Common myeloid progenitor, CD34-positive (primary cell): Measurements from ENCODE around the gene FGF1.

Experiments
- CTCF ChIA-PET: fragments of 350-600 bp; sonication (Branson Sonifier 250); formaldehyde crosslinking; loops from one replicate; lab custom pipeline; 2021; ENCODE audit warnings: antibody characterized with exemption; lab: Charles Lee
- POLR2A ChIA-PET: fragments of 350-600 bp; sonication (Branson Sonifier 250); formaldehyde crosslinking; loops from one replicate; lab custom pipeline; 2021; ENCODE audit warnings: antibody characterized with exemption; lab: Charles Lee
- DNase-seq, 3 donors: peaks; one replicate each; pipeline versions ENCODE4 v3.0.0 to v3.0.0-alpha.2; 2013
- H3K27ac ChIP-seq, 2 experiments: 1 replicate in 1 of 2; 2 replicates in 1 of 2; pipeline ENCODE4 v1.7.0; 2013; ENCODE audit warnings: inconsistent platforms in 2 of 2, low read length in 2 of 2, mild to moderate bottlenecking in 2 of 2, low read depth in 1 of 2, moderate library complexity in 1 of 2; ENCODE audit not compliant: severe bottlenecking in 2 of 2, insufficient read depth in 1 of 2, poor library complexity in 1 of 2
- H3K27me3 ChIP-seq, 5 experiments: replicated peaks in 2 of 5; 1 replicate in 3 of 5; 2 replicates in 2 of 5; pipeline versions ENCODE4 v1.6.1 to v1.7.0; 2013; ENCODE audit warnings: low read length in 4 of 5, mild to moderate bottlenecking in 2 of 5, moderate library complexity in 2 of 5, inconsistent platforms in 1 of 5; ENCODE audit not compliant: insufficient read depth in 5 of 5, control insufficient read depth in 4 of 5
- H3K36me3 ChIP-seq, 4 experiments: 1 replicate in 2 of 4; 2 replicates in 2 of 4; pipeline versions ENCODE4 v1.6.1 to v1.7.0; 2013; ENCODE audit warnings: low read length in 3 of 4, control low read depth in 1 of 4, mild to moderate bottlenecking in 1 of 4; ENCODE audit not compliant: control insufficient read depth in 4 of 4, insufficient read depth in 4 of 4
- H3K4me1 ChIP-seq, 4 experiments: 1 replicate in 3 of 4; 2 replicates in 1 of 4; pipeline versions ENCODE4 v1.6.1 to v1.7.1; 2013; ENCODE audit warnings: low read length in 3 of 4, mild to moderate bottlenecking in 3 of 4, control low read depth in 1 of 4, inconsistent platforms in 1 of 4, moderate library complexity in 1 of 4; ENCODE audit not compliant: control insufficient read depth in 4 of 4, insufficient read depth in 4 of 4; ENCODE audit errors: control extremely low read depth in 1 of 4
- H3K4me3 ChIP-seq, 7 experiments: 1 replicate in 4 of 7; 2 replicates in 3 of 7; pipeline versions ENCODE4 v1.5.1 to v1.7.0; 2013; ENCODE audit warnings: mild to moderate bottlenecking in 7 of 7, low read length in 6 of 7, moderate library complexity in 6 of 7, inconsistent platforms in 2 of 7, low read depth in 2 of 7, control low read depth in 1 of 7; ENCODE audit not compliant: insufficient read depth in 4 of 7, control insufficient read depth in 1 of 7; ENCODE audit errors: extremely low read depth in 1 of 7
- H3K9me3 ChIP-seq, 5 experiments: 1 replicate in 4 of 5; 2 replicates in 1 of 5; pipeline versions ENCODE4 v1.6.1 to v1.7.1; 2013; ENCODE audit warnings: low read length in 4 of 5, mild to moderate bottlenecking in 2 of 5, inconsistent platforms in 1 of 5, low read depth in 1 of 5, moderate library complexity in 1 of 5; ENCODE audit not compliant: control insufficient read depth in 4 of 5, insufficient read depth in 2 of 5; ENCODE audit errors: control extremely low read depth in 1 of 5
- WGBS: methylation state at CpG from one replicate; pipeline ENCODE4 v1.1.5; 2013; ENCODE audit not compliant: insufficient coverage; 5-methylcytosine and 5-hydroxymethylcytosine counted together

Gene FGF1

GRCh38 chr5:142619815-142620214, 66.1 kb downstream of the FGF1 start:
- H3K27me3 ChIP-seq, result no peaks in the 10 kb centered on the region
- ChIA-PET POLR2A (no interaction called here), CTCF (no interaction called here)
- 97% methylated on average over 4 of the region's 11 CpGs for WGBS
- no peak for DNase-seq
- no peaks in the 10 kb centered on the region for H3K9me3 ChIP-seq
- no peaks in the 10 kb centered on the region for H3K4me1 ChIP-seq
- H3K4me3 ChIP-seq, result no peak overlapping the region
- no peak overlapping the region for H3K27ac ChIP-seq
- H3K36me3 ChIP-seq, result no peaks in the 10 kb centered on the region

DNA sequence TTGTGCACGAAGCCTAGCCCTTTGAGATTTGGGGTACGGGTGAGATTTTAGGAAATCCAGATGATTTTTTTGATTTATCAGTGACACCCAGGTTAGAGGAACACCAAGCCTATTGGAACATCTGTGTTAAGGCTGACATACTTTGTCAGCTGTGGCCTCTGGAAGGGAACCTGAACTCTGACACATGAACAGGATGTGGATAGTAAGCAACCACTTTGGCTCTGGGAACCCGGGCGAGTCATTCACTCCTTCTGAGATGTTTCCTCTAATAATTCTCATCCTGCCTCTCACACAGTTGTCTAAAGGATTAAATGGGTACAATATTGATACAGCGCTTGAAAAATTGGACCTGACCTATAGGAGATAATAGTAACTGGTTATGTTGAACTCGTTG, 67.8 kb downstream of the FGF1 start:
- 76% methylated on average over 4 of the region's 6 CpGs for WGBS
- POLR2A ChIA-PET, result no interaction called here
- Histone ChIP-seq H3K27me3 (no peaks in the 10 kb centered on the region), H3K4me1 (no peaks in the 10 kb centered on the region), H3K36me3 (no peaks in the 10 kb centered on the region), H3K27ac (no peak overlapping the region), H3K9me3 (no peaks in the 10 kb centered on the region), H3K4me3 (no peak overlapping the region)
- CTCF ChIA-PET, result interaction anchor here (1.5 kb wide), 1 partner anchor 9 kb away, joined by 6 read pairs; no protein-coding TSS in a partner anchor
- peak in 2 of 3 donors; percentile 38 to 47 for DNase-seq

DNA sequence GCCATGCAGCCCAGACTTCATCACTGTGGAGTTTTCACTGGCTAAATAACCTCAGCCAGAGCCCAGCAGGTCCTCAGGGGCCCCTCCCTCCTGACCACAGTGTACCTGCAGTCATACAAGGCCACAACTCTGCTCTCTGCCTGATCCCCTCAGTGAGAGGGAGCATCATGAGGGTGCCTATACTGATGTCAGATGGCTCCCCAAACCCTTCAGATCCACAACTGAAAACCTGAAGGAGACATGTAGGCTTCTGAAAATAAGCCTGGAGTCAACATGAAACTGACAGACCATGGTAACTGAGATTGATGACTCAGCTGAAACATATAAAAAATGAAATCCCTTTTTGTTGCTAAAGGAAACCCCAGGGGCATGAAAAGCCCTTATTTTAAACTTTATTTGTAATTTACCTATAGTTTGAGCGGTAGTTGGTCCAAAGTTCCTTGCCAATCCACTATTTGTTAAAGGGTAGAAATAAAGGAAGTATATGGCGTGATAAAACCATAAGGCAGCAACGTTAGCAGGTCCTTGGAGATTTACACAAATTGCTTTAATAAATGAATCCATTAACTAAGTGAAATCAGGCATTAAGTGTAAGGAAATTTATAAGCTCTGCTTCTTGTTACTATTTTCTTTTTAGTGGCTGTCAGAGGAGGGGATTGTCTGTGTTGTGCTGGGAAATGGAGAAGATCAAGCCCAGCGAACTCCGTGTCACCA, 68.3 kb downstream of the FGF1 start:
- H3K4me3 ChIP-seq, result no peak overlapping the region
- H3K27ac ChIP-seq, result no peak overlapping the region
- H3K4me1 ChIP-seq, result no peaks in the 10 kb centered on the region
- 96% methylated on average over 3 of the region's 5 CpGs for WGBS
- CTCF ChIA-PET, result interaction anchor here (1.5 kb wide), 1 partner anchor 9 kb away, joined by 6 read pairs; no protein-coding TSS in a partner anchor
- no peaks in the 10 kb centered on the region for H3K36me3 ChIP-seq
- H3K27me3 ChIP-seq, result peaks cover 0 to 3% (median 0%) of the 10 kb centered on the region in 5 experiments
- H3K9me3 ChIP-seq, result no peaks in the 10 kb centered on the region
- peak in 1 of 3 donors; percentile 12 for DNase-seq
- POLR2A ChIA-PET, result no interaction called here

- Histone ChIP-seq H3K27ac (no peak overlapping the region), H3K27me3 (peaks cover 0 to 7% (median 0%) of the 10 kb centered on the region in 5 experiments), H3K4me1 (no peaks in the 10 kb centered on the region), H3K36me3 (no peaks in the 10 kb centered on the region), H3K9me3 (no peaks in the 10 kb centered on the region), H3K4me3 (no peak overlapping the region)
- DNase-seq, result no peak
- ChIA-PET CTCF (no interaction called here), POLR2A (no interaction called here)
- 100% methylated on average over 2 of the region's 2 CpGs for WGBS
These were observed 69.9 kb downstream of the FGF1 start for GRCh38 chr5:142615948-142616347.

GRCh38 chr5:142614054-142614453, 71.8 kb downstream of the FGF1 start:
- Histone ChIP-seq H3K27me3 (peaks cover 0 to 7% (median 0%) of the 10 kb centered on the region in 5 experiments), H3K4me3 (no peak overlapping the region), H3K9me3 (no peaks in the 10 kb centered on the region), H3K4me1 (no peaks in the 10 kb centered on the region), H3K36me3 (no peaks in the 10 kb centered on the region), H3K27ac (no peak overlapping the region)
- CTCF ChIA-PET, result interaction anchor here (1.1 to 1.4 kb wide), 2 partner anchors 9 to 85 kb away, joined by 4 to 6 read pairs; no protein-coding TSS in a partner anchor
- POLR2A ChIA-PET, result no interaction called here
- no peak for DNase-seq
- 93% methylated on average over 6 of the region's 7 CpGs for WGBS

DNA sequence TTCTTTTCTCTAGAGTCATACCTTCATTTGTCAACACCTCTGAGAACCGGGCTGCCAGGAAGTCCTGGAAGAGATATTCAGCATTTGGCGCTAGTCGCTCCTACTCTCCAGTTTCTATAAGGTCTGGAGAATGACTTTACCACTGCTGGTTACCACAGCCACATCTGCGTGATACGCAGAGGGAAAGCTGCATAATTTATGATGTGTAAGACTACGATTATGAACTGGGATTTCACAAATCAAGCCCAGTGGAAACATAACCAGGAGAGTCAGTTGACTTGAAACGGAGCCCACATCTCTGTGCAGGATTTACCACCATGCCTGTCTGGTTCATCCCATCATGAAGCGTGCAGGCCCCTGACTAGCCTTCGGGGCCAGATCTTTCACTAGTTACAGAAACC, 72.6 kb downstream of the FGF1 start:
- Histone ChIP-seq H3K4me1 (no peaks in the 10 kb centered on the region), H3K27me3 (peaks cover 0 to 7% (median 0%) of the 10 kb centered on the region in 5 experiments), H3K9me3 (no peaks in the 10 kb centered on the region), H3K36me3 (no peaks in the 10 kb centered on the region), H3K4me3 (no peak overlapping the region), H3K27ac (no peak overlapping the region)
- ChIA-PET POLR2A (no interaction called here), CTCF (interaction anchor here (2.4 kb wide), 1 partner anchor 15 kb away, joined by 8 read pairs; no protein-coding TSS in a partner anchor)
- WGBS, result 60% methylated on average over 5 of the region's 9 CpGs
- DNase-seq, result no peak

- Histone ChIP-seq H3K27me3 (peaks cover 0 to 9% (median 0%) of the 10 kb centered on the region in 5 experiments), H3K4me3 (no peak overlapping the region), H3K36me3 (no peaks in the 10 kb centered on the region), H3K27ac (no peak overlapping the region), H3K4me1 (no peaks in the 10 kb centered on the region), H3K9me3 (no peaks in the 10 kb centered on the region)
- 87% methylated on average over 4 of the region's 8 CpGs for WGBS
- ChIA-PET POLR2A (no interaction called here), CTCF (interaction anchor here (0.9 to 3.6 kb wide), 10 partner anchors 9 to 100 kb away, joined by 3 to 15 read pairs (median 6); no protein-coding TSS in a partner anchor)
- no peak for DNase-seq
These were observed 73.2 kb downstream of the FGF1 start for GRCh38 chr5:142612494-142613270.
